WTC11 (cell line): ENCODE data around the gene FAM171A1.

Experiments
- ZNF232 ChIP-seq: sonication (generic); formaldehyde crosslinking; IDR thresholded peaks from 2 replicates; pipeline ENCODE4 v1.8.0; 2022; ENCODE audit warnings: mild to moderate bottlenecking, missing genetic modification reagents
- TF ChIP-seq, protein P1 (sequence below): fragments of 200-600 bp; IDR thresholded peaks from 2 replicates; pipeline ENCODE4 v1.8.0; 2022; ENCODE audit warnings: antibody characterized with exemption
- TF ChIP-seq, protein P2 (sequence below): sonication (generic); formaldehyde crosslinking; IDR thresholded peaks from 2 replicates; pipeline ENCODE4 v1.8.0; 2023; ENCODE audit warnings: missing genetic modification reagents

DNA sequence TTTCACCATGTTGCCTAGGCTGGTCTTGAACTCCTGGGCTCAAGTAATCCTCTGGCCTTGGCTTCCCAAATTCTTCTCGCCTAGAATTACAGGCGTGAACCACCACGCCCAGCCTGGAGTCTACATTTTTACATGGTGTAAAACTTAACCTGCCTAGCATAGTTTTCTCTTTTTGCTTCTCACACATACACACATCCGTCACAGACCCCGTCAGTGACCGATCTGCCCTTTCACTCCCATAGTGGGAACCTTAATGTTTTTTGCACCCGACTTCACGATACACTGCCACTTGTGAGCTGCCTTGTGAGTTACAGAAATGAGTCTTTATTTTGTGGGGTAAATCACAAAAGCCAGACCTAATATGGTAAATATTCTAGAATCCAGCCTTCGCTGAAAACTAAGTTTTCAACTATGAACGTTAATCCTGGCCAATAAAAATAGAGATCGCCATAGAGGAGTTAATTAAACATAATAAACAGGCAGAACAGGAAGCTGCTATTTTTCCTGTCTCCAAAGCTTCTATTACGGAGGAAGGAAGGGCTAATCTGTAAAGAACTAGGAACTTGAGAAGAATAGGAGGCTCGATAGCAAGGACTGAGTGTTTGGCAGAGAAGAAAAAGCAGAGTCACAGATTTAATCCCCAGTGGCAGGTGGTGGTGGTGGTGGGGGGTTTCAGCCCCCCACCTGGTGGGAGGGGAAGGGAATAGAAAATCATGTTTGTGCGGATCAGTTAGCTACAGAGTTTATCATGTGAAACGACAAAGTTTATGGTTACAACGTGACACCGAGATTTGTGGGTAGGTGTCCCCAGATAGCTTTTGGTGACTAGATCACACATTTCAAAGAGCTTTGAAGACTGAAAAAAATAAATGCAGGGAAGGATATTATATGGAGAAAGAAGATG, 14.7 kb upstream of the FAM171A1 start:
- TF ChIP-seq, protein P1, sequence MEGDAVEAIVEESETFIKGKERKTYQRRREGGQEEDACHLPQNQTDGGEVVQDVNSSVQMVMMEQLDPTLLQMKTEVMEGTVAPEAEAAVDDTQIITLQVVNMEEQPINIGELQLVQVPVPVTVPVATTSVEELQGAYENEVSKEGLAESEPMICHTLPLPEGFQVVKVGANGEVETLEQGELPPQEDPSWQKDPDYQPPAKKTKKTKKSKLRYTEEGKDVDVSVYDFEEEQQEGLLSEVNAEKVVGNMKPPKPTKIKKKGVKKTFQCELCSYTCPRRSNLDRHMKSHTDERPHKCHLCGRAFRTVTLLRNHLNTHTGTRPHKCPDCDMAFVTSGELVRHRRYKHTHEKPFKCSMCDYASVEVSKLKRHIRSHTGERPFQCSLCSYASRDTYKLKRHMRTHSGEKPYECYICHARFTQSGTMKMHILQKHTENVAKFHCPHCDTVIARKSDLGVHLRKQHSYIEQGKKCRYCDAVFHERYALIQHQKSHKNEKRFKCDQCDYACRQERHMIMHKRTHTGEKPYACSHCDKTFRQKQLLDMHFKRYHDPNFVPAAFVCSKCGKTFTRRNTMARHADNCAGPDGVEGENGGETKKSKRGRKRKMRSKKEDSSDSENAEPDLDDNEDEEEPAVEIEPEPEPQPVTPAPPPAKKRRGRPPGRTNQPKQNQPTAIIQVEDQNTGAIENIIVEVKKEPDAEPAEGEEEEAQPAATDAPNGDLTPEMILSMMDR, result no peak
- TF ChIP-seq, protein P2, sequence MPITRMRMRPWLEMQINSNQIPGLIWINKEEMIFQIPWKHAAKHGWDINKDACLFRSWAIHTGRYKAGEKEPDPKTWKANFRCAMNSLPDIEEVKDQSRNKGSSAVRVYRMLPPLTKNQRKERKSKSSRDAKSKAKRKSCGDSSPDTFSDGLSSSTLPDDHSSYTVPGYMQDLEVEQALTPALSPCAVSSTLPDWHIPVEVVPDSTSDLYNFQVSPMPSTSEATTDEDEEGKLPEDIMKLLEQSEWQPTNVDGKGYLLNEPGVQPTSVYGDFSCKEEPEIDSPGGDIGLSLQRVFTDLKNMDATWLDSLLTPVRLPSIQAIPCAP (CRISPR knock-in tag), result no peak
- TF ChIP-seq ZNF232, result no peak
